IMR-90 (cell line): ENCODE data around the gene WDR90. TPM values are rescaled to one million over a fixed set of nuclear protein-coding genes. Genes with fewer than 3 reads are reported as not detected.
A peak's percentile ranks its signal among the peaks of the same experiment; 100 is the strongest.

Source experiments
- ATAC-seq: fragments of 200-7000 bp; cut with Tn5 transposase; 2 replicates; pipeline ENCODE4 v1.9.1; 2020; ENCODE audit warnings: low read depth, mild to moderate bottlenecking, moderate library complexity
- BruUV-seq: library from RNA; stranded (reverse); fragments of 400-500 nt; replicated peaks from 2 replicates; lab custom pipeline; 2021; lab: Mats Ljungman, UMichigan
- CTCF ChIA-PET: fragments of 300-600 bp; formaldehyde crosslinking; extraction: SDS; loops from one replicate; lab custom pipeline; 2021; ENCODE audit warnings: antibody characterized with exemption; lab: Yijun Ruan, JAX
- POLR2A ChIA-PET: fragments of 300-600 bp; sonication (Branson Sonifier 250); formaldehyde crosslinking; loops from one replicate; lab custom pipeline; 2022; ENCODE audit warnings: antibody characterized with exemption; ENCODE audit not compliant: unreplicated experiment; lab: Charles Lee
- DNase-seq: peaks from one replicate; pipeline ENCODE4 v3.0.0; 2013
- H2AFZ ChIP-seq: replicated peaks from 2 replicates; pipeline ENCODE3; 2013; ENCODE audit warnings: low read length, mild to moderate bottlenecking; ENCODE audit not compliant: poor library complexity
- H2AK5ac ChIP-seq: 2 replicates; pipeline ENCODE4 v1.6.1; 2013; ENCODE audit warnings: low read depth, low read length, inconsistent platforms
- H2AK9ac ChIP-seq: replicated peaks from 2 replicates; pipeline ENCODE3; 2013; ENCODE audit warnings: mild to moderate bottlenecking, low read depth, low read length, moderate library complexity; ENCODE audit not compliant: poor library complexity
- H2BK120ac ChIP-seq: 2 replicates; pipeline ENCODE4 v1.6.1; 2013; ENCODE audit warnings: low read depth, low read length, inconsistent platforms
- H2BK15ac ChIP-seq: 3 replicates; pipeline ENCODE4 v1.6.1; 2013; ENCODE audit warnings: low read depth, low read length, inconsistent platforms
- H2BK20ac ChIP-seq: 2 replicates; pipeline ENCODE4 v1.6.1; 2013; ENCODE audit warnings: low read depth, mild to moderate bottlenecking, inconsistent platforms, low read length, moderate library complexity
- H2BK5ac ChIP-seq: 2 replicates; pipeline ENCODE4 v1.6.1; 2013; ENCODE audit warnings: mild to moderate bottlenecking, low read depth, low read length, inconsistent platforms; ENCODE audit not compliant: poor library complexity, severe bottlenecking
- H3K14ac ChIP-seq: replicated peaks from 2 replicates; pipeline ENCODE4 v1.6.1; 2013; ENCODE audit warnings: low read depth, low read length, inconsistent platforms
- H3K18ac ChIP-seq: 2 replicates; pipeline ENCODE4 v1.6.1; 2013; ENCODE audit warnings: low read depth, low read length, control low read depth
- H3K23ac ChIP-seq: 2 replicates; pipeline ENCODE4 v1.6.1; 2013; ENCODE audit warnings: low read depth, low read length, inconsistent platforms
- H3K27ac ChIP-seq: 2 replicates; pipeline ENCODE4 v1.5.1; 2013; ENCODE audit warnings: mild to moderate bottlenecking, control low read depth, low read length; ENCODE audit not compliant: insufficient read depth
- H3K27me3 ChIP-seq: 2 replicates; pipeline ENCODE4 v1.6.1; 2013; ENCODE audit warnings: low read length; ENCODE audit not compliant: control insufficient read depth, insufficient read depth
- H3K36me3 ChIP-seq: 2 replicates; pipeline ENCODE4 v1.6.1; 2013; ENCODE audit warnings: low read length, mixed read lengths; ENCODE audit not compliant: control insufficient read depth, insufficient read depth
- H3K4ac ChIP-seq: 2 replicates; pipeline ENCODE4 v1.6.1; 2013; ENCODE audit warnings: low read depth, low read length, inconsistent platforms
- H3K4me1 ChIP-seq: 2 replicates; pipeline ENCODE4 v1.6.1; 2013; ENCODE audit warnings: low read length, mixed read lengths; ENCODE audit not compliant: control insufficient read depth, insufficient read depth
- H3K4me2 ChIP-seq: 2 replicates; pipeline ENCODE4 v1.6.1; 2013; ENCODE audit warnings: low read depth, mild to moderate bottlenecking, control low read depth, low read length, moderate library complexity
- H3K4me3 ChIP-seq: 2 replicates; pipeline ENCODE4 v1.5.1; 2013; ENCODE audit warnings: low read depth, mild to moderate bottlenecking, control low read depth, low read length, moderate library complexity; ENCODE audit not compliant: insufficient read depth
- H3K56ac ChIP-seq: 2 replicates; pipeline ENCODE4 v1.6.1; 2013; ENCODE audit warnings: low read length, inconsistent platforms; ENCODE audit not compliant: insufficient read depth; ENCODE audit errors: extremely low read depth
- H3K79me1 ChIP-seq, 2 experiments: 2 replicates each; pipeline ENCODE4 v1.6.1; 2013; ENCODE audit warnings: low read length in 2 of 2, inconsistent platforms in 1 of 2, low read depth in 1 of 2
- H3K9ac ChIP-seq: 2 replicates; pipeline ENCODE4 v1.6.1; 2013; ENCODE audit warnings: low read depth, low read length, control low read depth
- H3K9me1 ChIP-seq: 2 replicates; pipeline ENCODE4 v1.6.1; 2013; ENCODE audit warnings: low read length, inconsistent platforms; ENCODE audit not compliant: insufficient read depth
- H3K9me3 ChIP-seq: 2 replicates; pipeline ENCODE4 v1.6.1; 2013; ENCODE audit warnings: low read length; ENCODE audit not compliant: control insufficient read depth, insufficient read depth
- H4K20me1 ChIP-seq: 2 replicates; pipeline ENCODE4 v1.6.1; 2013; ENCODE audit warnings: low read length, inconsistent platforms; ENCODE audit not compliant: insufficient read depth
- H4K5ac ChIP-seq: 2 replicates; pipeline ENCODE4 v1.6.1; 2013; ENCODE audit warnings: mild to moderate bottlenecking, low read depth, low read length, control low read depth
- H4K8ac ChIP-seq, 2 experiments: 2 replicates each; pipeline ENCODE4 v1.6.1; 2013; ENCODE audit warnings: low read depth in 2 of 2, low read length in 2 of 2, control low read depth in 1 of 2, inconsistent platforms in 1 of 2
- H4K91ac ChIP-seq: 2 replicates; pipeline ENCODE4 v1.6.1; 2013; ENCODE audit warnings: low read depth, low read length, inconsistent platforms; ENCODE audit not compliant: insufficient read depth
- CEBPB ChIP-seq: IDR thresholded peaks from 2 replicates; pipeline ENCODE4 v1.6.1; 2012; ENCODE audit warnings: low read depth, low read length, improper control_type of control experiment
- RAD21 ChIP-seq: IDR thresholded peaks from 2 replicates; pipeline ENCODE4 v1.6.1; 2012; ENCODE audit warnings: low read length, improper control_type of control experiment
- SMC3 ChIP-seq: fragments of 150-350 bp; IDR thresholded peaks from 2 replicates; pipeline ENCODE4 v1.6.1; 2016; ENCODE audit warnings: low read depth, mild to moderate bottlenecking, antibody characterized with exemption, low read length, moderate library complexity
- WGBS, 2 experiments: methylation state at CpG; one replicate each; pipeline versions ENCODE4 v1.1.5 to v1.1.7; 2013; ENCODE audit warnings: missing lambda C conversion rate in 2 of 2; ENCODE audit not compliant: insufficient read length in 1 of 2; ENCODE audit errors: extremely low coverage in 2 of 2; 5-methylcytosine and 5-hydroxymethylcytosine counted together
- dilution Hi-C: fragments of 300-500 bp; cut with HindIII; formaldehyde crosslinking; loops from one replicate; pipeline ENCODE4 v1.14.3; 2018; ENCODE audit warnings: low sequenced_read_pairs; ENCODE audit not compliant: unreplicated experiment
- in situ Hi-C: fragments of 300-500 bp; cut with MboI; formaldehyde crosslinking; loops from 3 replicates; pipeline ENCODE4 v1.14.3; 2019; ENCODE audit warnings: low sequenced_read_pairs, inconsistent platforms, mixed read lengths
- intact Hi-C: fragments of 100-400 bp; cut with micrococcal nuclease; formaldehyde crosslinking; loops from 2 replicates; pipeline ENCODE4 v1.10.0; 2022
- polyA plus RNA-seq, 3 experiments: library from polyadenylated mRNA; depleted of rRNA; stranded (reverse); fragments of >200 nt; gene quantifications; 2 replicates each; pipeline ENCODE4 v1.2.3, GENCODE V29; 2012; ENCODE audit warnings: low replicate concordance in 1 of 3
- total RNA-seq: library from RNA; depleted of rRNA; stranded (reverse); fragments of >200 nt; gene quantifications from 2 replicates; pipeline ENCODE4 v1.2.3, GENCODE V29; 2012
- TF ChIP-seq, protein P1 (sequence below): fragments of 150-350 bp; IDR thresholded peaks from 2 replicates; pipeline ENCODE4 v1.6.1; 2017; ENCODE audit warnings: mild to moderate bottlenecking, antibody characterized with exemption, low read length, low read depth

The WDR90 gene
- total and polyA plus RNA-seq, 2 of the 4 experiments (the other 2 are of a cell fraction) = 1.4 to 18.7 TPM

DNA sequence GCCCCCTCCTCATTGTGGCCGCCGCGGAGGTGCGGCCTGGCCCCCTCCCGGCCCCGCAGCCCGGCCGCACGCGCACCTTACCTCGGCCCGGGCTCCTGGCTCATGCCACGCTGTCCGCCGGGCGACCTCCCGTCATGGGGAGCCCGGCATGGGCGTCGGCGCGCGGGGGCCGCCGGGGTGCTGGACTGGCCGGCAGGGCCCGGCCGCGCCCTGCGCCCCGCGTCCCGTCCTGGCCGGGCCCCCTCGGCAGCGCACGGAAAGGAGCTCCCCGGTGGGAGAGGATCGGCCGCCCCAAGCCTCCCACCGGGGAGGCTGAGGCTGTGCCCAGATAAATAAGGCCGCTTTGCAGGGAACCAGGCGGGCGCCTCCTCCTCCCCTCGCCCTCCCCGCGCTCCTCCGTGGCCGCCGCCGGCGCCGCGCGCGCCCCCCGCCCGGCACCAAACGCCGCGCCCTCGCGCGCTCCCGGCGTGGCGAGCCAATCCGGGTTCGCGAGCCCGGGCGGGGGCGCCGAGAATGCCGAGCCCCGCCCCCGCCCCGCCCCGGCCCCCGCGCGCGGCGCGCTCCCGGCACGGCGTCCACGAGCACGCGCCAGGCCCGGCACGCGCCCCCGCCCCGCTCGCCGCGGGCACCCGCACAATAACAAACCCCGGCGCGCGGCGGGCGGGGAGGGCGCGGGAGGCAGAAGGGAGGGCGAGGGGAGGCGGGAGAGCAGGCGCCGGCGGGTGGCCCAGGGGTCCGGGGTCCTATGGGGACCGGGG, 56.4 kb downstream of the WDR90 start, which contains the start of gene FBXL16:
FBXL16 (minus strand) TSS at position 371 of the 758 bp plus-strand sequence. CDS start 8,396 bp downstream, outside the sequence.
- H3K14ac ChIP-seq = no peak within 1 kb of the TSS
- H4K91ac ChIP-seq = no peak within 1 kb of the TSS
- peak; percentile 4; the same call in 1 of the 2 replicates for ATAC-seq
- no TSS peak for BruUV-seq
- no peak within 1 kb of the TSS for H3K56ac ChIP-seq
- H2BK5ac ChIP-seq = no peak within 1 kb of the TSS
- H4K8ac ChIP-seq = no peak within 1 kb of the TSS
- H2AK9ac ChIP-seq = peak within 1 kb of the TSS; percentile 24
- intact Hi-C loops = no loop called here
- H3K9me3 ChIP-seq = no peaks in the 10 kb centered on the region
- H4K20me1 ChIP-seq = peaks cover 18% of the 10 kb centered on the region; the same call in 1 of the 2 replicates
- H2BK15ac ChIP-seq = no peak within 1 kb of the TSS
- dilution Hi-C loops = no loop called here
- no peak within 1 kb of the TSS for H3K27ac ChIP-seq
- H2BK20ac ChIP-seq = no peak within 1 kb of the TSS
- POLR2A ChIA-PET = no interaction called here
- H2AFZ ChIP-seq = no peak within 1 kb of the TSS
- no peak within 1 kb of the TSS for H3K4ac ChIP-seq
- peaks cover 5% of the 10 kb centered on the region; the same call in 1 of the 2 replicates for H3K4me1 ChIP-seq
- 1% methylated on average over 21 of the region's 115 CpGs; no CpG with 5 or more reads in 1 of the 2 experiments for WGBS, 2 experiments
- no peak within 1 kb of the TSS for H2AK5ac ChIP-seq
- H3K9ac ChIP-seq = no peak within 1 kb of the TSS
- H4K5ac ChIP-seq = no peak within 1 kb of the TSS
- no peaks in the 10 kb centered on the region for H3K9me1 ChIP-seq
- H3K4me2 ChIP-seq = no peak within 1 kb of the TSS
- no peak within 1 kb of the TSS for H2BK120ac ChIP-seq
- no peak for TF ChIP-seq SMC3
- TF ChIP-seq RAD21 = no peak
- TF ChIP-seq, protein P1, sequence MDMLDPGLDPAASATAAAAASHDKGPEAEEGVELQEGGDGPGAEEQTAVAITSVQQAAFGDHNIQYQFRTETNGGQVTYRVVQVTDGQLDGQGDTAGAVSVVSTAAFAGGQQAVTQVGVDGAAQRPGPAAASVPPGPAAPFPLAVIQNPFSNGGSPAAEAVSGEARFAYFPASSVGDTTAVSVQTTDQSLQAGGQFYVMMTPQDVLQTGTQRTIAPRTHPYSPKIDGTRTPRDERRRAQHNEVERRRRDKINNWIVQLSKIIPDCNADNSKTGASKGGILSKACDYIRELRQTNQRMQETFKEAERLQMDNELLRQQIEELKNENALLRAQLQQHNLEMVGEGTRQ = no peak
- no peak for TF ChIP-seq CEBPB
- in situ Hi-C loops = loop anchor here (25.0 kb wide), 1 partner anchor 357 kb away; the partner anchor contains the start of gene SSTR5
- no peak within 1 kb of the TSS for H3K18ac ChIP-seq
- no peaks in the 10 kb centered on the region for H3K36me3 ChIP-seq
- H3K79me1 ChIP-seq = no peaks in the 10 kb centered on the region
- H3K27me3 ChIP-seq = peaks cover 64% of the 10 kb centered on the region
- no peak within 1 kb of the TSS for H3K23ac ChIP-seq
- peak within 1 kb of the TSS; percentile 32; the same call in 1 of the 2 replicates for H3K4me3 ChIP-seq
- CTCF ChIA-PET = no interaction called here
- DNase-seq = no peak
